ENCODE results near the gene NLRC3. TPM values are rescaled to one million over a fixed set of nuclear protein-coding genes. Genes with fewer than 3 reads are reported as not detected.

The NLRC3 gene
- total RNA-seq, 3 donors from 2014 or later: 0.64 to 1.6 (median 1.3) TPM

- no peak for DNase-seq (ENCODE audit: low spot score in 2 of 2)
- intact Hi-C loops (cut with DNase I; ENCODE audit: low total_unique reads): no loop called here
These were observed 20.0 kb upstream of the NLRC3 start for GRCh38 chr16:3597226-3597625.

GRCh38 chr16:3596101-3596861, 19.1 kb upstream of the NLRC3 start:
- Histone ChIP-seq H3K9me3 (peaks cover 0 to 4% of the 10 kb centered on the region in 2 donors), H3K4me1 (no peaks in the 10 kb centered on the region), H3K4me3 (no peak overlapping the region), H3K27ac (no peak overlapping the region), H3K36me3 (no peaks in the 10 kb centered on the region), H3K27me3 (no peaks in the 10 kb centered on the region)
- TF ChIP-seq CTCF (IDR thresholded peaks at IDR 0.05) (no peak), POLR2AphosphoS5 (IDR thresholded peaks at IDR 0.05) (no peak), POLR2A (IDR thresholded peaks at IDR 0.05) (no peak)
- intact Hi-C loops (cut with DNase I; ENCODE audit: low total_unique reads): no loop called here
- DNase-seq (ENCODE audit: low spot score in 2 of 2): no peak

More at GRCh38 chr16:3597226-3597625, 20.0 kb upstream of the NLRC3 start:
- no peaks in the 10 kb centered on the region for H3K27me3 ChIP-seq
- TF ChIP-seq POLR2A (IDR thresholded peaks at IDR 0.05) (no peak), CTCF (IDR thresholded peaks at IDR 0.05) (no peak), POLR2AphosphoS5 (IDR thresholded peaks at IDR 0.05) (no peak)
- no peaks in the 10 kb centered on the region for H3K4me1 ChIP-seq
- H3K4me3 ChIP-seq: no peak overlapping the region
- no peaks in the 10 kb centered on the region for H3K36me3 ChIP-seq
- H3K9me3 ChIP-seq: peaks cover 0 to 4% of the 10 kb centered on the region in 2 donors
- no peak overlapping the region for H3K27ac ChIP-seq

- H3K36me3 ChIP-seq: no peaks in the 10 kb centered on the region
- no peaks in the 10 kb centered on the region for H3K27me3 ChIP-seq
- H3K27ac ChIP-seq: no peak overlapping the region
- intact Hi-C loops (cut with DNase I; ENCODE audit: low total_unique reads): no loop called here
- H3K9me3 ChIP-seq: peaks cover 0 to 4% of the 10 kb centered on the region in 2 donors
- H3K4me3 ChIP-seq: no peak overlapping the region
- TF ChIP-seq POLR2AphosphoS5 (IDR thresholded peaks at IDR 0.05) (no peak), CTCF (IDR thresholded peaks at IDR 0.05) (no peak), POLR2A (IDR thresholded peaks at IDR 0.05) (no peak)
- H3K4me1 ChIP-seq: no peaks in the 10 kb centered on the region
- no peak for DNase-seq (ENCODE audit: low spot score in 2 of 2)
These were observed 18.4 kb upstream of the NLRC3 start for GRCh38 chr16:3595521-3596021.

- intact Hi-C loops (cut with DNase I; ENCODE audit: low total_unique reads): no loop called here
- Histone ChIP-seq H3K27me3 (no peaks in the 10 kb centered on the region), H3K4me3 (no peak overlapping the region), H3K27ac (no peak overlapping the region), H3K4me1 (no peaks in the 10 kb centered on the region), H3K9me3 (peaks cover 0 to 4% of the 10 kb centered on the region in 2 donors), H3K36me3 (no peaks in the 10 kb centered on the region)
- no peak for DNase-seq (ENCODE audit: low spot score in 2 of 2)
- no peak for TF ChIP-seq CTCF (IDR thresholded peaks at IDR 0.05)
- TF ChIP-seq POLR2AphosphoS5 (IDR thresholded peaks at IDR 0.05): no peak
- no peak for TF ChIP-seq POLR2A (IDR thresholded peaks at IDR 0.05)
These were observed 17.9 kb upstream of the NLRC3 start for GRCh38 chr16:3595110-3595486.

- intact Hi-C loops (cut with DNase I; ENCODE audit: low total_unique reads): no loop called here
- Histone ChIP-seq H3K36me3 (no peaks in the 10 kb centered on the region), H3K9me3 (no peaks in the 10 kb centered on the region), H3K4me1 (no peaks in the 10 kb centered on the region), H3K27me3 (no peaks in the 10 kb centered on the region), H3K27ac (no peak overlapping the region), H3K4me3 (no peak overlapping the region)
- DNase-seq (ENCODE audit: low spot score in 2 of 2): no peak
- no peak for TF ChIP-seq POLR2AphosphoS5 (IDR thresholded peaks at IDR 0.05)
- TF ChIP-seq POLR2A (IDR thresholded peaks at IDR 0.05): no peak
- TF ChIP-seq CTCF (IDR thresholded peaks at IDR 0.05): no peak
These were observed 17.3 kb upstream of the NLRC3 start for GRCh38 chr16:3594316-3595109.

Measured in breast epithelium (tissue), 4 donors.